Measurements from ENCODE around the gene TMIGD2.

- TF ChIP-seq CTCF (IDR thresholded peaks at IDR 0.05; ENCODE audit: low read depth, low read length) (no peak), MYC (IDR thresholded peaks at IDR 0.05; ENCODE audit: low read depth, low read length) (no peak)
These were observed 35.8 kb upstream of the TMIGD2 start for GRCh38 chr19:4337906-4338440.

Data from NB4 (cell line).